H1 (cell line): ENCODE results near the gene CNGA2. TPM values are rescaled to one million over a fixed set of nuclear protein-coding genes. Genes with fewer than 3 reads are reported as not detected.

Experiments
- ATF2 ChIP-seq: IDR thresholded peaks from 2 replicates; pipeline ENCODE4 v1.6.1; 2012; ENCODE audit warnings: low read length, inconsistent platforms
- CHD2 ChIP-seq: IDR thresholded peaks from 2 replicates; pipeline ENCODE4 v1.6.1; 2012; ENCODE audit warnings: low read length, improper control_type of control experiment
- CHD7 ChIP-seq: fragments of 300-600 bp; sonication (generic); IDR thresholded peaks from 2 replicates; pipeline ENCODE4 v1.7.1; 2012; ENCODE audit warnings: low read length, moderate library complexity, mild to moderate bottlenecking, inconsistent platforms; ENCODE audit not compliant: insufficient replicate concordance
- CTCF ChIP-seq, 3 experiments: IDR thresholded peaks; 1 replicate in 2 of 3; 2 replicates in 1 of 3; pipeline versions ENCODE4 v1.5.1 to v1.6.1; 2011; ENCODE audit warnings: low read length in 3 of 3, mild to moderate bottlenecking in 3 of 3, inconsistent platforms in 2 of 3, low read depth in 1 of 3, moderate library complexity in 1 of 3; ENCODE audit not compliant: insufficient read depth in 1 of 3; ENCODE audit errors: control extremely low read depth in 1 of 3
- EGR1 ChIP-seq: IDR thresholded peaks from 2 replicates; pipeline ENCODE4 v1.6.1; 2011; ENCODE audit warnings: low read depth, low read length, borderline replicate concordance
- SAP30 ChIP-seq: fragments of 300-600 bp; sonication (generic); IDR thresholded peaks from 2 replicates; pipeline ENCODE4 v1.7.1; 2012; ENCODE audit warnings: low read length, moderate library complexity, mild to moderate bottlenecking, inconsistent platforms; ENCODE audit not compliant: insufficient read depth, insufficient replicate concordance
- polyA plus RNA-seq, 7 experiments: library from polyadenylated mRNA; depleted of rRNA in 3 of 7; stranded (reverse) in 5 of 7; unstranded in 2 of 7; fragments of >200 nt in 5 of 7; fragments of 200-250 nt in 2 of 7; gene quantifications; 1 replicate in 5 of 7; 2 replicates in 1 of 7; 4 replicates in 1 of 7; pipeline versions ENCODE4 v1.2.1 to v1.2.3, GENCODE V29; 2011 to 2013; ENCODE audit warnings: missing spikeins in 2 of 7, mixed read lengths in 2 of 7
- total RNA-seq: library from RNA; stranded (reverse); fragmentation: NEBNext Ultra II Directional; extraction: Animal tissue kit (Norgen Biotek cat#: 25700); gene quantifications from 2 replicates; pipeline ENCODE4 v1.2.1, GENCODE V29; 2021

The CNGA2 gene
- total and polyA plus RNA-seq, 2 of the 8 experiments (the other 6 are each of a cell fraction or from before 2014, with no cell fraction given), result not detected

GRCh38 chrX:151704041-151704663, 30.4 kb upstream of the CNGA2 start (continued):
- TF ChIP-seq CHD7 (no peak), CHD2 (no peak), ATF2 (no peak), SAP30 (no peak), CTCF (IDR thresholded peaks at IDR 0.05; ENCODE audit: control extremely low read depth in 1 of 3, insufficient read depth in 1 of 3, low read depth in 1 of 3, low read length in 3 of 3) (no peak), EGR1 (no peak)
